Keratinocyte (primary cell): ENCODE results near the gene SIAE. TPM values are rescaled to one million over a fixed set of nuclear protein-coding genes. Genes with fewer than 3 reads are reported as not detected.

Experiments
- DNase-seq: peaks from one replicate; pipeline ENCODE4 v3.0.0-alpha.2; 2011; ENCODE audit warnings: low read depth, missing footprints, low spot score
- FAIRE-seq: peaks from 2 replicates; lab custom pipeline; 2011; peaks lifted over from hg19 to GRCh38; lab: Jason Lieb, UNC
- H2AFZ ChIP-seq: 2 replicates; pipeline ENCODE4 v1.6.0; 2012; ENCODE audit warnings: low read length, control low read depth, inconsistent platforms; ENCODE audit not compliant: control insufficient read depth
- H3K27ac ChIP-seq: 2 replicates; pipeline ENCODE4 v1.5.1; 2011; ENCODE audit warnings: low read length; ENCODE audit not compliant: control insufficient read depth, insufficient read depth
- H3K27me3 ChIP-seq: 3 replicates; pipeline ENCODE4 v1.6.0; 2011; ENCODE audit warnings: low read length; ENCODE audit not compliant: control insufficient read depth, insufficient read depth; ENCODE audit errors: extremely low read depth
- H3K36me3 ChIP-seq, 2 experiments: 2 replicates in 1 of 2; 3 replicates in 1 of 2; pipeline ENCODE4 v1.5.1; 2011; ENCODE audit warnings: low read length in 2 of 2, mild to moderate bottlenecking in 1 of 2; ENCODE audit not compliant: control insufficient read depth in 2 of 2, insufficient read depth in 2 of 2; ENCODE audit errors: extremely low read depth in 1 of 2
- H3K4me1 ChIP-seq: 3 replicates; pipeline ENCODE4 v1.5.1; 2011; ENCODE audit warnings: low read length; ENCODE audit not compliant: control insufficient read depth, insufficient read depth; ENCODE audit errors: extremely low read depth
- H3K4me2 ChIP-seq: 3 replicates; pipeline ENCODE4 v1.6.0; 2011; ENCODE audit warnings: low read depth, low read length; ENCODE audit not compliant: control insufficient read depth, insufficient read depth; ENCODE audit errors: extremely low read depth
- H3K4me3 ChIP-seq, 3 experiments: fragments of 200-600 bp in 1 of 3; sonication (generic) in 1 of 3; 2 replicates in 2 of 3; 3 replicates in 1 of 3; pipeline ENCODE4 v1.5.1; 2011 to 2016; ENCODE audit warnings: low read length in 3 of 3, mild to moderate bottlenecking in 3 of 3, control low read depth in 2 of 3, inconsistent platforms in 1 of 3, low read depth in 1 of 3, mixed read lengths in 1 of 3, mixed run types in 1 of 3, moderate library complexity in 1 of 3; ENCODE audit not compliant: control insufficient read depth in 2 of 3, insufficient read depth in 2 of 3; ENCODE audit errors: extremely low read depth in 1 of 3
- H3K79me2 ChIP-seq: 2 replicates; pipeline ENCODE4 v1.6.0; 2012; ENCODE audit warnings: low read length; ENCODE audit not compliant: control insufficient read depth, insufficient read depth
- H3K9ac ChIP-seq: 3 replicates; pipeline ENCODE4 v1.6.0; 2011; ENCODE audit warnings: low read length; ENCODE audit not compliant: control insufficient read depth, insufficient read depth; ENCODE audit errors: extremely low read depth
- H3K9me1 ChIP-seq: 3 replicates; pipeline ENCODE4 v1.6.0; 2011; ENCODE audit warnings: low read length; ENCODE audit not compliant: control insufficient read depth, insufficient read depth; ENCODE audit errors: extremely low read depth
- H3K9me3 ChIP-seq: 2 replicates; pipeline ENCODE4 v1.5.1; 2012; ENCODE audit warnings: low read depth, low read length; ENCODE audit not compliant: control insufficient read depth
- H4K20me1 ChIP-seq: 3 replicates; pipeline ENCODE4 v1.6.0; 2011; ENCODE audit warnings: low read length; ENCODE audit not compliant: control insufficient read depth, insufficient read depth; ENCODE audit errors: extremely low read depth
- CTCF ChIP-seq, 3 experiments: IDR thresholded peaks in 1 of 3; conservative IDR thresholded peaks in 1 of 3; optimal IDR thresholded peaks in 1 of 3; 2 replicates in 2 of 3; 3 replicates in 1 of 3; pipeline versions ENCODE3 to v1.5.1; 2011; ENCODE audit warnings: low read length in 3 of 3, mild to moderate bottlenecking in 3 of 3, moderate library complexity in 2 of 3, control low read depth in 1 of 3, inconsistent platforms in 1 of 3; ENCODE audit not compliant: insufficient read depth in 2 of 3; ENCODE audit errors: extremely low read depth in 1 of 3
- EZH2 ChIP-seq: IDR thresholded peaks from one replicate; pipeline ENCODE4 v1.6.1; 2012; ENCODE audit warnings: inconsistent platforms, mild to moderate bottlenecking, low read length, moderate library complexity
- dilution Hi-C: fragments of 300-500 bp; cut with MboI; formaldehyde crosslinking; loops from one replicate; pipeline ENCODE4 v1.7.0; 2020; ENCODE audit warnings: low sequenced_read_pairs; ENCODE audit not compliant: extremely low pct_ligation_motif_present
- polyA plus RNA-seq, 5 experiments: library from polyadenylated mRNA; depleted of rRNA in 3 of 5; stranded (reverse) in 3 of 5; stranded (forward) in 1 of 5; unstranded in 1 of 5; fragments of >200 nt; gene quantifications; 1 replicate in 1 of 5; 2 replicates in 3 of 5; 3 replicates in 1 of 5; pipeline versions ENCODE4 v1.2.1 to v1.2.3, GENCODE V29; 2011 to 2012; ENCODE audit warnings: missing spikeins in 2 of 5, low read depth in 1 of 5, low replicate concordance in 1 of 5

SIAE gene
- polyA plus RNA-seq, 1 donor (not counting 4 experiments of a cell fraction or from before 2014, with no cell fraction given) = 26.6 TPM

- H3K9me3 ChIP-seq = peaks cover 4% of the 10 kb centered on the region
- no peak for DNase-seq
- H3K9me1 ChIP-seq = no peaks in the 10 kb centered on the region
- no peaks in the 10 kb centered on the region for H3K27me3 ChIP-seq
- H3K4me2 ChIP-seq = no peak overlapping the region
- H3K4me3 ChIP-seq = no peak overlapping the region
- no peak overlapping the region for H3K9ac ChIP-seq
- TF ChIP-seq EZH2 (no peak), CTCF (optimal IDR thresholded peaks at IDR 0.05 in 1 of 3, IDR thresholded peaks at IDR 0.05 in 1 of 3, conservative IDR thresholded peaks at IDR 0.05 in 1 of 3; ENCODE audit: extremely low read depth in 1 of 3, insufficient read depth in 2 of 3, low read length in 3 of 3) (no peak)
- FAIRE-seq = no peak
- no peak overlapping the region for H2AFZ ChIP-seq
- no peak overlapping the region for H3K27ac ChIP-seq
- H3K4me1 ChIP-seq = peaks cover 3% of the 10 kb centered on the region
- no peaks in the 10 kb centered on the region for H3K79me2 ChIP-seq
- no peaks in the 10 kb centered on the region for H3K36me3 ChIP-seq
- dilution Hi-C loops = no loop called here
- H4K20me1 ChIP-seq = no peaks in the 10 kb centered on the region
Measured at GRCh38 chr11:124643605-124644425, 29.7 kb downstream of the SIAE start.

DNA sequence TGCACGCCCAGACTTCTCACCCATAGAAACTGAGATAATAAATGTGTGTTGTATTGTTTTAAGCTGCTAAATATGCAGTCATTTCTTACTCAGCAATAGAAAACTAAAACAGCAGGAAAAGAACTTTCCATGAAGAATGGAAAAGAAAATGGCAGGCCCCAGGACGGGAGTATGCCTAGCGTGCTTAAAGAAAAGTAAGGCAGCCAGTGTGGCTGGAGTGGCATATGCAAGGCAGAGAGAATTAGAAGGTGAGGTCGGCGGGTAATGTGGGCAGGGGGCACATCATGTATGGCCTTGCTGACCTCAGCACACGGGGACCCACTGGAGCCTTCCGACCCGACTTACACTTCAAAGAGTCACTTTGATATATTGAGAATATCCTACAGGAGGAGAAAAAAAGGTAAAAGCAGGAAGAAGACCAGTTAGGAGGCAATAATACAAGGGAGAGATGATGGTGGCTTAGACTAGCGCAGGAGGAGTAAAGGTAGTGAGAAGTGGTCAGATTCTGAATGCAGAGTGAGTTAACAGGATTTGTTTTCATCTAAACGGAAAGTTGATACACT is 30.4 kb downstream of the SIAE start:
- Histone ChIP-seq H3K27me3 (no peaks in the 10 kb centered on the region), H3K9me3 (peaks cover 4% of the 10 kb centered on the region), H3K79me2 (no peaks in the 10 kb centered on the region), H3K4me3 (no peak overlapping the region), H3K36me3 (peaks cover 0 to 3% of the 10 kb centered on the region in 2 experiments), H3K9ac (no peak overlapping the region), H2AFZ (no peak overlapping the region), H3K4me2 (no peak overlapping the region), H3K27ac (no peak overlapping the region), H4K20me1 (no peaks in the 10 kb centered on the region), H3K9me1 (no peaks in the 10 kb centered on the region), H3K4me1 (peaks cover 3% of the 10 kb centered on the region)
- dilution Hi-C loops = no loop called here
- no peak for DNase-seq
- no peak for TF ChIP-seq CTCF (optimal IDR thresholded peaks at IDR 0.05 in 1 of 3, IDR thresholded peaks at IDR 0.05 in 1 of 3, conservative IDR thresholded peaks at IDR 0.05 in 1 of 3; ENCODE audit: extremely low read depth in 1 of 3, insufficient read depth in 2 of 3, low read length in 3 of 3)
- TF ChIP-seq EZH2 = no peak
- FAIRE-seq = no peak
